Measurements from ENCODE around the gene KIRREL3. TPM values are rescaled to one million over a fixed set of nuclear protein-coding genes. Genes with fewer than 3 reads are reported as not detected.

Gene KIRREL3
- total and polyA plus RNA-seq, 2 of the 8 experiments (the other 6 are each of a cell fraction or from before 2014, with no cell fraction given): 0.29 to 0.32 TPM

- TF ChIP-seq, protein P1, sequence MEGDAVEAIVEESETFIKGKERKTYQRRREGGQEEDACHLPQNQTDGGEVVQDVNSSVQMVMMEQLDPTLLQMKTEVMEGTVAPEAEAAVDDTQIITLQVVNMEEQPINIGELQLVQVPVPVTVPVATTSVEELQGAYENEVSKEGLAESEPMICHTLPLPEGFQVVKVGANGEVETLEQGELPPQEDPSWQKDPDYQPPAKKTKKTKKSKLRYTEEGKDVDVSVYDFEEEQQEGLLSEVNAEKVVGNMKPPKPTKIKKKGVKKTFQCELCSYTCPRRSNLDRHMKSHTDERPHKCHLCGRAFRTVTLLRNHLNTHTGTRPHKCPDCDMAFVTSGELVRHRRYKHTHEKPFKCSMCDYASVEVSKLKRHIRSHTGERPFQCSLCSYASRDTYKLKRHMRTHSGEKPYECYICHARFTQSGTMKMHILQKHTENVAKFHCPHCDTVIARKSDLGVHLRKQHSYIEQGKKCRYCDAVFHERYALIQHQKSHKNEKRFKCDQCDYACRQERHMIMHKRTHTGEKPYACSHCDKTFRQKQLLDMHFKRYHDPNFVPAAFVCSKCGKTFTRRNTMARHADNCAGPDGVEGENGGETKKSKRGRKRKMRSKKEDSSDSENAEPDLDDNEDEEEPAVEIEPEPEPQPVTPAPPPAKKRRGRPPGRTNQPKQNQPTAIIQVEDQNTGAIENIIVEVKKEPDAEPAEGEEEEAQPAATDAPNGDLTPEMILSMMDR (IDR thresholded peaks at IDR 0.05; ENCODE audit: control extremely low read depth in 1 of 3, insufficient read depth in 1 of 3, low read depth in 1 of 3, low read length in 3 of 3): no peak
- TF ChIP-seq RBBP5 (IDR thresholded peaks at IDR 0.05; ENCODE audit: borderline replicate concordance, low read depth, low read length): no peak
- TF ChIP-seq POU5F1 (IDR thresholded peaks at IDR 0.05; ENCODE audit: low read depth, low read length): no peak
- no peak for TF ChIP-seq CBX8 (IDR thresholded peaks at IDR 0.05; ENCODE audit: borderline replicate concordance, low read depth, low read length)
These were observed 37.5 kb downstream of the KIRREL3 start (continued) for GRCh38 chr11:126963115-126963514.

All from H1 (cell line).